ENCODE results near the gene ARHGEF12.

DNA sequence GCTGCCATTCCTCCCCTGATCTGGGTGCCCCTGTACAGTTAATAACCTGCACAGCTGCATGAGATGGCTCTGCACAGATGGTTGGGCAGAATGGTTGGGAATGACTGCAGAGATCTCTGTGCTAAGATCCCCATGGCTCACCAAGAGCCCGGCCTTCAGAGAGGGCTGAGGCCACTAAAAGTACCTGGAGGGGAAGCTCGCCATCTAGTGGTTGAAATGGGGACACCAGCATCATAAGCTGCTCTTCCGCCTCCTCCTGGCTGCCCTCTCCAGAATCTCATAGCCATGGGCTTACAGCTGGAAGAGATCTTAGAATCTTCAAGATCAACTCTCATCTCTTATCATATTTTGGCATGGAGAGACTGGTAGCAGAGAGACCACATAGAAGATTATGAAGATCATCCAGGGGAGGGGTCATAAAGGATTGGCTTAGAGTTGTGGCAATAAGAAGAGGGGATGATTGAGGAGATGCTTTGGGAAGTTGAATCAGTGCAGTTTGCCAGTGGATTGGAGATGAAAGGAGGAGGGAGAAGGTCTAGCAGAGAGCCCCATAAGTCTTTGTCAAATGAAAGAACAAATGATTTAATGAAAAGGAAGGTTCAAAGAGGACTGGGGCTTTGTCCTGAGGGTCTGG, 33.1 kb upstream of the ARHGEF12 start:
- TF ChIP-seq, protein P1, sequence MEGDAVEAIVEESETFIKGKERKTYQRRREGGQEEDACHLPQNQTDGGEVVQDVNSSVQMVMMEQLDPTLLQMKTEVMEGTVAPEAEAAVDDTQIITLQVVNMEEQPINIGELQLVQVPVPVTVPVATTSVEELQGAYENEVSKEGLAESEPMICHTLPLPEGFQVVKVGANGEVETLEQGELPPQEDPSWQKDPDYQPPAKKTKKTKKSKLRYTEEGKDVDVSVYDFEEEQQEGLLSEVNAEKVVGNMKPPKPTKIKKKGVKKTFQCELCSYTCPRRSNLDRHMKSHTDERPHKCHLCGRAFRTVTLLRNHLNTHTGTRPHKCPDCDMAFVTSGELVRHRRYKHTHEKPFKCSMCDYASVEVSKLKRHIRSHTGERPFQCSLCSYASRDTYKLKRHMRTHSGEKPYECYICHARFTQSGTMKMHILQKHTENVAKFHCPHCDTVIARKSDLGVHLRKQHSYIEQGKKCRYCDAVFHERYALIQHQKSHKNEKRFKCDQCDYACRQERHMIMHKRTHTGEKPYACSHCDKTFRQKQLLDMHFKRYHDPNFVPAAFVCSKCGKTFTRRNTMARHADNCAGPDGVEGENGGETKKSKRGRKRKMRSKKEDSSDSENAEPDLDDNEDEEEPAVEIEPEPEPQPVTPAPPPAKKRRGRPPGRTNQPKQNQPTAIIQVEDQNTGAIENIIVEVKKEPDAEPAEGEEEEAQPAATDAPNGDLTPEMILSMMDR (IDR thresholded peaks at IDR 0.05): peak; percentile 97
- TF ChIP-seq ZFX (IDR thresholded peaks at IDR 0.05; ENCODE audit: borderline replicate concordance): no peak

Data from 22Rv1 (cell line).